HG02588 (cell line): Measurements from ENCODE around the gene IGSF8.

Experiments
- ATAC-seq: cut with Tn5 transposase; IDR thresholded peaks from one replicate; pipeline ENCODE4 v1.9.1; 2021; ENCODE audit warnings: mild to moderate bottlenecking, moderate library complexity; ENCODE audit not compliant: unreplicated experiment

Gene IGSF8

GRCh38 chr1:160046494-160047110 is 51.8 kb downstream of the IGSF8 start:
- ATAC-seq: no peak

- ATAC-seq: no peak
Measured at GRCh38 chr1:160045653-160046052, 52.8 kb downstream of the IGSF8 start.

GRCh38 chr1:160043543-160043942 is 54.9 kb downstream of the IGSF8 start:
- ATAC-seq: no peak
